Chondrocyte (in vitro differentiated cells): ENCODE data around the gene PLEKHG4. TPM values are rescaled to one million over a fixed set of nuclear protein-coding genes. Genes with fewer than 3 reads are reported as not detected.

Experiments used
- DNase-seq: peaks from one replicate; pipeline ENCODE4 v3.0.0; 2021; ENCODE audit warnings: mixed read lengths, low spot score
- H3K27ac Mint-ChIP-seq: one replicate; pipeline ENCODE4 v1.8.0; 2021; ENCODE audit warnings: mild to moderate bottlenecking, moderate library complexity, mixed read lengths; ENCODE audit not compliant: unreplicated experiment
- H3K27me3 Mint-ChIP-seq: 2 replicates; pipeline ENCODE4 v1.8.0; 2021; ENCODE audit warnings: low read depth, mixed read lengths
- H3K36me3 Mint-ChIP-seq: 2 replicates; pipeline ENCODE4 v1.8.0; 2021; ENCODE audit warnings: low read depth, mixed read lengths
- H3K4me1 Mint-ChIP-seq: 2 replicates; pipeline ENCODE4 v1.8.0; 2021; ENCODE audit warnings: low read depth, mild to moderate bottlenecking, mixed read lengths
- H3K4me3 Mint-ChIP-seq: one replicate; pipeline ENCODE4 v1.8.0; 2021; ENCODE audit warnings: mild to moderate bottlenecking, moderate library complexity, mixed read lengths; ENCODE audit not compliant: unreplicated experiment
- H3K9me3 Mint-ChIP-seq: 2 replicates; pipeline ENCODE4 v1.8.0; 2021; ENCODE audit warnings: low read depth, mixed read lengths
- CTCF ChIP-seq: fragments of 200-600 bp; sonication (generic); IDR thresholded peaks from 2 replicates; pipeline ENCODE4 v1.5.0; 2021; ENCODE audit warnings: antibody characterized with exemption, mild to moderate bottlenecking, moderate library complexity
- total RNA-seq: library from RNA; stranded (reverse); gene quantifications from 3 replicates; pipeline ENCODE4 v1.2.1, GENCODE V29; 2021

PLEKHG4 gene
- total RNA-seq, 1 donor from 2014 or later: 22.4 TPM

GRCh38 chr16:67329901-67330300, 50.6 kb downstream of the PLEKHG4 start:
- Mint-ChIP-seq H3K27me3 (peaks cover 7% of the 10 kb centered on the region), H3K36me3 (no peaks in the 10 kb centered on the region), H3K9me3 (peaks cover 3% of the 10 kb centered on the region), H3K4me1 (peaks cover 9% of the 10 kb centered on the region), H3K4me3 (no peak overlapping the region), H3K27ac (no peak overlapping the region)
- DNase-seq: no peak
- TF ChIP-seq CTCF: no peak

- Mint-ChIP-seq H3K4me1 (no peaks in the 10 kb centered on the region), H3K27ac (no peak overlapping the region), H3K27me3 (peaks cover 1% of the 10 kb centered on the region), H3K9me3 (peaks cover 9% of the 10 kb centered on the region), H3K36me3 (peaks cover 1% of the 10 kb centered on the region), H3K4me3 (no peak overlapping the region)
- no peak for TF ChIP-seq CTCF
- no peak for DNase-seq
Measured at GRCh38 chr16:67333315-67333714, 54.0 kb downstream of the PLEKHG4 start.

GRCh38 chr16:67336116-67336515, 56.8 kb downstream of the PLEKHG4 start:
- Mint-ChIP-seq H3K4me3 (no peak overlapping the region), H3K4me1 (peaks cover 4% of the 10 kb centered on the region), H3K36me3 (peaks cover 1% of the 10 kb centered on the region), H3K27ac (no peak overlapping the region), H3K27me3 (no peaks in the 10 kb centered on the region), H3K9me3 (peaks cover 9% of the 10 kb centered on the region)
- no peak for DNase-seq
- TF ChIP-seq CTCF: no peak

GRCh38 chr16:67336648-67337047, 57.3 kb downstream of the PLEKHG4 start:
- H3K4me1 Mint-ChIP-seq: peaks cover 4% of the 10 kb centered on the region
- H3K27ac Mint-ChIP-seq: no peak overlapping the region
- peaks cover 9% of the 10 kb centered on the region for H3K9me3 Mint-ChIP-seq
- H3K27me3 Mint-ChIP-seq: no peaks in the 10 kb centered on the region
- no peak overlapping the region for H3K4me3 Mint-ChIP-seq
- peaks cover 1% of the 10 kb centered on the region for H3K36me3 Mint-ChIP-seq
- DNase-seq: no peak
- TF ChIP-seq CTCF: no peak

Other genes with a start within 250 kb of the PLEKHG4 start
- 14.0 to 18.2 TPM (median 14.9 TPM) in 3 replicates for gene PHAF1, start 169.6 kb upstream of the PLEKHG4 start, total RNA-seq
- gene B3GNT9, start 128.5 kb upstream of the PLEKHG4 start, total RNA-seq: 39.9 to 64.4 TPM (median 41.4 TPM) in 3 replicates
- 16.6 to 20.0 TPM (median 19.1 TPM) in 3 replicates for gene TRADD, start 119.6 kb upstream of the PLEKHG4 start, total RNA-seq
- gene FBXL8, start 119.6 kb upstream of the PLEKHG4 start, total RNA-seq: 14.6 to 17.5 TPM (median 16.0 TPM) in 3 replicates
- 11.6 to 19.0 TPM (median 15.7 TPM) in 3 replicates for gene HSF4, start 114.8 kb upstream of the PLEKHG4 start, total RNA-seq
- gene NOL3, start 109.0 kb upstream of the PLEKHG4 start, total RNA-seq: 21.9 to 34.6 TPM (median 31.2 TPM) in 3 replicates
- 28.0 to 45.0 TPM (median 29.9 TPM) in 3 replicates for gene MATCAP1, start 95.6 kb upstream of the PLEKHG4 start, total RNA-seq
- not detected in 3 replicates for gene EXOC3L1, start 89.4 kb upstream of the PLEKHG4 start, total RNA-seq
- 31.9 to 41.0 TPM (median 33.4 TPM) in 3 replicates for gene E2F4, start 87.4 kb upstream of the PLEKHG4 start, total RNA-seq
- 1.1 to 1.2 TPM (median 1.1 TPM) in 3 replicates for gene ELMO3, start 80.4 kb upstream of the PLEKHG4 start, total RNA-seq
- gene TMEM208, start 52.4 kb upstream of the PLEKHG4 start, total RNA-seq: 41.7 to 55.7 TPM (median 43.2 TPM) in 3 replicates
- 32.9 to 50.1 TPM (median 35.6 TPM) in 3 replicates for gene FHOD1, start 32.1 kb upstream of the PLEKHG4 start, total RNA-seq
- 3.0 to 5.6 TPM (median 3.4 TPM) in 3 replicates for gene SLC9A5, start 30.6 kb upstream of the PLEKHG4 start, total RNA-seq
- not detected in 3 replicates for gene KCTD19, start 47.2 kb downstream of the PLEKHG4 start, total RNA-seq
- gene LRRC36, start 47.3 kb downstream of the PLEKHG4 start, total RNA-seq: 0.20 TPM in 1 of 3 replicates, not detected in the others
- gene TPPP3, start 114.0 kb downstream of the PLEKHG4 start, total RNA-seq: 2.7 to 3.6 TPM (median 3.3 TPM) in 3 replicates
- gene ZDHHC1, start 136.9 kb downstream of the PLEKHG4 start, total RNA-seq: 11.8 to 15.0 TPM (median 12.2 TPM) in 3 replicates
- gene HSD11B2, start 151.6 kb downstream of the PLEKHG4 start, total RNA-seq: 0.20 to 0.77 TPM in 2 of 3 replicates, not detected in the other
- gene ATP6V0D1, start 201.6 kb downstream of the PLEKHG4 start, total RNA-seq: 83.8 to 89.8 TPM (median 85.5 TPM) in 3 replicates
- gene AGRP, start 204.0 kb downstream of the PLEKHG4 start, total RNA-seq: not detected in 3 replicates
- 52.0 to 99.1 TPM (median 97.6 TPM) in 3 replicates for gene RIPOR1, start 249.3 kb downstream of the PLEKHG4 start, total RNA-seq